Activated T-helper 1 cell treated with Interleukin-2 at 50 U/mL for 16 hours (primary cell): Measurements from ENCODE around the gene C19orf12.
"Not testable (repeated sequence)": the region's sequence is repeated elsewhere in the genome, so short reads cannot be mapped to it uniquely, and the experiment has no call there.

Experiments
- DNase-seq: peaks from one replicate; pipeline ENCODE4 v3.0.0-alpha.2; 2020; ENCODE audit warnings: low read depth

C19orf12 gene

GRCh38 chr19:29727906-29728305, 12.8 kb upstream of the C19orf12 start:
- DNase-seq = no peak

- no peak for DNase-seq
These were observed 9.7 kb upstream of the C19orf12 start for GRCh38 chr19:29724746-29725145.

DNA sequence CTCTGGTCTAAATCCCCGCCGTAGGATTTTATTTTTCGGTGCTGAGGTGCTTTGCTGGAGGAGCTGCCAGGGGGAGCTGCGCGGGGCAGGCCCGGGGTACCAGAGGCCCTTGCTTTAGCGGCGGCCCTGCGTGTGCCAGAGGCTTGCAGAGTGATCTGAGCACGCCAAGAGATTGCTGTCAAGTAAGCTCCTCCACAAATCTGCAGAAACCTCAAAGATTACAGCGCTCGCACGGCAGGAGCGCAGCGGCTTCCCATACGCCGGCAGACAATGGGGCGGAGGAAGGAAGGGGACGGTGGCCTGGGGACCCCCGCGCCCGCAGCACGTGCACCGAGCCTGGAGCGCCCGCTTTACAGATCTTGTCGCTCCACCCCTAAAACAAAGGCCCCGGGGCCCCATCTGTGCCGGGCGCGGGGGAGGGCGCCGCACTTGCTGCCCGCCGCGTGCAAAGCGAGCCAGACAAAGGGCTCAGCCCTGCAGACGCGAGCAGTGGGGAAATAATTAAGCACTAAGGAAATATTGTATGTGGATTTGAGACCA, 9.1 kb upstream of the C19orf12 start:
- no peak for DNase-seq

DNA sequence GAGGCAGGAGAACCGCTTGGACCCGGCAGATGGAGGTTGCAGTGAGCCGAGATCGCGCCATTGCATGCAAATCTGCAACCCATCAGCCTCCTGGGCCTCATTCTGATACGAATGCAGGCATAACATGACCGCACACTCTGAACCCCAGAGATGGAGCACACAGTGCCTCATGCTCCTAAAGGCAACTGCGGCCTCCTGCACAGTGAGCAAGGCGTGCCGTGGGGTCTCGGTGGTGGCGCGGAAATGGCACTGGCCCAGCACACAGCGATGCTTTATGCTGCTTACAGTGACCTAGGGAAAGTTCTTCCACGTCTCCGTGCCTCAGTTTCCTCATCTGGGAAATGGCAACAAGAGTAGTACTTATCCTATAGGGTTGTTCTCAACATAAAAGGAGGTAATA, 2.0 kb upstream of the C19orf12 start:
- no peak for DNase-seq

DNA sequence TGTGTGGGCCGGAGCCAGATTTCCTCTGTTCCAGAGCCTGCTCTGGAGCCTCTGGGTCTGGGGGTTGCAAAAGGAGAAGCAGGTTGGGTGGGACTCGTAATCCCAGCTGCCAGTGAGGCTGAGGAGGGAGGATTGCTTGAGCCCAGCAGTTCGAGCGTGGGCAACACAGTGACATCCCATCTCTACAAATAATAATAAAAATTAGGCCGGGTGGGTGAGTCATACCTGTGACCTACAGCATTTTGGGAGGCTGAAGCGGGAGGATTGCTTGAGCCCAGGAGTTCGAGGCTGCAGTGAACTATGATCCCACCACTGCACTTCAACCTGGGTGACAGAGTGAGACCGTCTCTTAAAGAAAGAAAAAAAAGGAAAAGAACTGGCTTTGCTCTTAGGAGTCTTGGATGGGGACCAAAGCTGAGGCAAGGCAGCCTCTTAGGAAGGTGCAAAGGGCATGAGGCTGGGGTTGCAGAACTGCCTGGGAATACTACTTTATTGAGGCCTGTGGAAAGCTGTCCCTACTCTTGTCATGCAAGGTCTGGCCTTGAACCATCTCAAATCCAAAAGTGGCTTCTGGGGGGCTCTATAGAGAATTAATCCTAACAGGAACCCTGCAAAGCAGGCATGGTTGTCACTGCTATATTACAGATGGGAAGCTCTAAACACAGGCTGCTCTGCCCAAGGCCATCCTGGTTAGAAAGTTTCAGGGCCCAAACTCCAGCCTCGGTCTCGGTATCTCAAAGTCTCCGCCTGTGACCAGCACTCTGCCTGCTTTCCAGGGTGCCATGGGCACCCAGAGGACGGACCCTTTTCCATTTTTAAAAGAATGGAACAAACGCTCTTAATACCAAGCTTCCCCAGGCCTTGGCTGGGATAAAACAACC, 880 bp upstream of the C19orf12 start:
- no peak for DNase-seq

GRCh38 chr19:29714371-29714952, 599 bp downstream of the C19orf12 start:
- DNase-seq = peak; percentile 49

DNA sequence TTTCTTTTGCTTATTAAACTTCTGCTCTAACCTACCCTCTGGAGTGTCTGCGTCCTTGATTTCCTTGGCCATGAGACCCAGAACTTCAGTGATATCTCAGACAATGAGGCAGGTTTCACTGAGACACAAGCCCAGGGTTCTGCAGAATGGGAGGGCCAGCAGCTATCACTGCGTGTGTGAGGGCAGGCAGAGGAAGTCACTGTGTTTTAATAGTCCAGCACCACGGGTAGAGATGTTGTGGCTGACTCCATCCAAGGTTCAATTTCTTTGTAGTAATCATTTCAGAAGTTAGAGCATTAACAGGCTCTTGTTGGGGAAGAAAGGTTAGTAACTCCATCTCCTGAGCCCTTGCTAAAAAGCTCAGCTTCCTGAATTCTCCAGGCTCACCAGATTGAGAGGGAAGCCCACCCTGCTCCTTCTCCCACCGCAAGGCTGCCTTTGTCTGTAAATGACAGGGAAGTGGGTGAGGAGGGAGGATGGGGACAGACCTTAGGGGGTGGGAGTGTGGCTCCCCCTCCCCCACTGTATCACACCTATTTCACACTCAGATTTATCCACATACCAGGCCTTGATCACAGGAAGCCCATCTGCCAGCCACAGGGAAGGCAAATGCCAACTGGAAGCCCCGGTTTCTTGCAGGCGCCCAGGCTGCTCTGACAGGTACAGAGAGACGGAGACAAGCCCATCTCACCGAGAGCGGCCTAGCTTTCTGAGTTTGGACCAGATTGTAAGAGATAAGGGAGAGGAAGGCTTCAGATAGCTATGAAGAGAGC, 2.1 kb downstream of the C19orf12 start:
- DNase-seq = no peak

- DNase-seq = no peak
These were observed 3.4 kb downstream of the C19orf12 start for GRCh38 chr19:29711584-29712132.

DNA sequence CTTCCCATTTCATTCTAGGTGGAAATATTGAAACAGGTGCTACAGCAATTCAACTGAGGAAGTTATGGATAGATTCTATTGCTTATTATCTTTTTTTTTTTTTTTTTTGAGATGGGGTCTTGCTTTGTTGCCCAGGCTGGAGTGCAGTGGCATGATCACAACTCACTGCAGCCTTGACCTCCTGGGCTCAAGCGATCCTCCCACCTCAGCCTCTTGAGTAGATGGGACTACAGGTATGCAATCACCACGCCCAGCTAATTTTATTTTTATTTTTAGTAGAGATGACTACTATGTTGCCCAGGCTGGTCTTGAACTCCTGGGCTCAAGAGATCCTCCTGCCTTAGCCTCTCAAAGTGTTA, 5.6 kb downstream of the C19orf12 start:
- DNase-seq = not testable (repeated sequence)

DNA sequence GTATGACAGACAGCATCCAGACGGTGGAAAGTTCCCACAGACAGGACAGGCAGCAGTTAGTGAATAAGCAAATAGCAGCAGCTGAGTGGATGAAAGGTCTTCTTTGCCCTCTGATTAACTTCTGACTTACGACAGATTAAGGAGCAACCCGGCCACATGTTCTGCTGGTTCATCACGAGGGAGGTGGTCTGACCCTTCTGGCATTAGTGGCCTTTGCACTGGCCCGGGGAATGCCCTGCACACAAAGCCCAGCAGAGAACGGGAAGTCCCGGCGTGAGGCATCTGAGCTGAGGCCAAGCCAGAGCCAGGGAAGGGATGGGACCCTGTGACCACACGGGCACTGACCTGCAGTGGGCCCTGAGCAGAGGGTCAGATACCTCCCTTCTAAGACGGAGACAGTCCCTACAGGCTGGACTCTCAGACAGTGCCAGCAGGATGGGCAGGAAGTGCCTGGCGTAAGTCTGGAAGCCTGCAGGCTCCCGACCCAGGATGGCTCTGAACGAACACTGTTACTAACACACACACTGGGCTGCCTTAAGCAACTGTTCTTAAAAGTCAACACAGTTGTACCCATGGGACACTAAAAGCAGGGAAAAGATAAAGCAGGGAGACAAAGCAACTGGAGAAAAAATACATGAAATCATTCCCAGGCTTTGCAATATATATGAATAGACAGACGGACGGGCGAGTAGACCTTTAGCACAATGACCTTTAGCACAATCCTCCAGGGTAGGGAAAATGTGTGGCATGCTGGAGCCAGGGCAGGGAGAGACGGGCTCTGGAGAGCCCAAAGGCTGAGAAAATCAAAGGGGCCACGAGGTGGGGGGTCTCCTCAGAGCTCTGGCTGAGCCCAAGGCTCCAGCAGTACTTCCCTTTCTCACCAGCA, 6.3 kb downstream of the C19orf12 start:
- DNase-seq = no peak

- DNase-seq = no peak
These were observed 8.4 kb downstream of the C19orf12 start for GRCh38 chr19:29706635-29707034.

- no peak for DNase-seq
These were observed 9.4 kb downstream of the C19orf12 start for GRCh38 chr19:29705706-29706105.

GRCh38 chr19:29704562-29705558, 10.2 kb downstream of the C19orf12 start:
- DNase-seq = no peak

- DNase-seq = no peak
These were observed 12.1 kb downstream of the C19orf12 start for GRCh38 chr19:29702963-29703320.

DNA sequence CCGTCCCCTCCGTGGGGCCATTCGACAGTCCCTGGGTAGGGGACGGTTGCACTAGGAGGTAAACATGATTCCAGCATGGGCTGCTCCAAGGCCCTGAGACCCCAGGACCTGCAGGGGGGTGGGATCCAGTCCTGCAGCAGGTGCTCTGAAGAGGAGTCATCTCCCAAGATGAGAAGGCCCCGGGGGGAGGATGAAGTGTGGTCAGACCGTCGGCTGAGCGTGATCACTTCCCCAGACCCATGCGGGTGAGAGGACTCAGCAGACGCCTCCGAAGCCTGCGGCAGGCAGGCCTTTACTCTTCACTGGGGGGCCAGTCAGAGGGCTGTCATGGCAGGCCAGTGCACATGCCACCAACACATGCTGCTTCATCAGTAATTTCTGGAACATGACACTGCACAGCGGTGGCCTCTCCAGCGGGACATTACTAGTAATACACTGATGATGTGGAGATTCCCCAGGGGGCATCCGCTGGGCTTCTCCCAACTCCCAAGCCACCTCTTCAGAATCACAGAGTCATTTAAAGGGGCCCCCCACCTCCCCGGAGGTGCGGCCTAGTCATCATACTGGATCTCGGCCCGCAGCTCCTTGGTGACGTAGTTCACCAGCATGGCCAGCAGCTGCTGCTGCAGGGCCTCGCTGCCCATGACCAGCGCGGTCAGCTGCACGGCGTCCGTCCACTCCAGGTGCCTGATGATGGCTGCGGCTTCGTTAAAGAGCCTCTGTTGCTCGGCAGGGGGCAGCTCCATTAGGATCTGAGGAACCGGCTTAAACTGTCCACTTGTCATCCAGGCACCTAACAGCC, 12.7 kb downstream of the C19orf12 start:
- DNase-seq = no peak

- DNase-seq = no peak
These were observed 14.6 kb downstream of the C19orf12 start for GRCh38 chr19:29700498-29700897.

- DNase-seq = no peak
These were observed 15.2 kb downstream of the C19orf12 start for GRCh38 chr19:29699861-29700260.

GRCh38 chr19:29697523-29698261, 17.4 kb downstream of the C19orf12 start:
- DNase-seq = no peak

DNA sequence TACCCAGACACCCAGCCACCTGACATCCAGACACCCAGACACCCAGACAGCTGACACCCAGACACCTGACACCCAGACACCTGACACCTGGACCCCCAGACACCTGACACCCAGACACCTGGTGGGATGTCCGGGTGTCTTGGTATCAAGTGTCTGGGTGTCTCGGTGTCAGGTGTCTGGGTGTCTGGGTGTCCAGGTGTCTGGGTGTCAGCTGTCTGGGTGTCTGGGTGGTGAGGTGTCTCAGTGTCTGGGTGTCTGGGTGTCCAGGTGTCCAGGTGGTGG, 18.6 kb downstream of the C19orf12 start:
- DNase-seq = no peak
